PC-3 (cell line): ENCODE results near the gene TMEM17. TPM values are rescaled to one million over a fixed set of nuclear protein-coding genes. Genes with fewer than 3 reads are reported as not detected.

Experiments used
- ATAC-seq: fragments of 200-7000 bp; cut with Tn5 transposase; 2 replicates; pipeline ENCODE4 v1.9.1; 2020; ENCODE audit warnings: mild to moderate bottlenecking, moderate library complexity
- BruUV-seq: library from RNA; stranded (reverse); fragments of 400-500 nt; replicated peaks from 2 replicates; lab custom pipeline; 2021; lab: Mats Ljungman, UMichigan
- CTCF ChIA-PET: fragments of 300-600 bp; sonication (Branson Sonifier 250); formaldehyde crosslinking; loops from one replicate; lab custom pipeline; 2022; ENCODE audit warnings: antibody characterized with exemption; lab: Charles Lee
- POLR2A ChIA-PET: fragments of 300-600 bp; sonication (Branson Sonifier 250); formaldehyde crosslinking; loops from one replicate; lab custom pipeline; 2022; ENCODE audit warnings: antibody characterized with exemption; ENCODE audit not compliant: unreplicated experiment; lab: Charles Lee
- DNase-seq: peaks from one replicate; pipeline ENCODE4 v3.0.0-alpha.2; 2015
- H2AFZ ChIP-seq: fragments of 300-600 bp; sonication (generic); 2 replicates; pipeline ENCODE4 v1.6.0; 2016; ENCODE audit warnings: antibody characterized with exemption, low read length
- H3F3A ChIP-seq: fragments of 300-600 bp; sonication (generic); one replicate; pipeline ENCODE4 v1.6.0; 2017; ENCODE audit warnings: antibody characterized with exemption, low read length, control low read depth, mild to moderate bottlenecking; ENCODE audit not compliant: unreplicated experiment
- H3K27ac ChIP-seq: fragments of 300-600 bp; sonication (generic); 2 replicates; pipeline ENCODE4 v1.5.1; 2016; ENCODE audit warnings: mild to moderate bottlenecking, low read length
- H3K27me3 ChIP-seq: fragments of 300-600 bp; sonication (generic); 2 replicates; pipeline ENCODE4 v1.6.1; 2016; ENCODE audit warnings: low read length, mixed read lengths
- H3K36me3 ChIP-seq: fragments of 300-600 bp; sonication (generic); 2 replicates; pipeline ENCODE4 v1.6.1; 2016; ENCODE audit warnings: low read depth, mixed run types, low read length, mixed read lengths
- H3K4me1 ChIP-seq: fragments of 300-600 bp; sonication (generic); 2 replicates; pipeline ENCODE4 v1.5.1; 2016; ENCODE audit warnings: low read length; ENCODE audit not compliant: insufficient read depth
- H3K4me2 ChIP-seq: fragments of 300-600 bp; sonication (generic); 2 replicates; pipeline ENCODE4 v1.6.0; 2016; ENCODE audit warnings: low read length
- H3K4me3 ChIP-seq: fragments of 300-600 bp; sonication (generic); 2 replicates; pipeline ENCODE4 v1.5.1; 2016; ENCODE audit warnings: mild to moderate bottlenecking, low read length, mixed read lengths
- H3K79me2 ChIP-seq: fragments of 300-600 bp; sonication (generic); 2 replicates; pipeline ENCODE4 v1.6.1; 2017; ENCODE audit warnings: low read length, mixed read lengths
- H3K9ac ChIP-seq: fragments of 300-600 bp; sonication (generic); 2 replicates; pipeline ENCODE4 v1.6.0; 2016; ENCODE audit warnings: mild to moderate bottlenecking, low read length
- H3K9me2 ChIP-seq: fragments of 300-600 bp; sonication (generic); replicated peaks from 2 replicates; pipeline ENCODE4 v1.6.1; 2016; ENCODE audit warnings: mixed run types, low read length, mixed read lengths
- H3K9me3 ChIP-seq: fragments of 300-600 bp; sonication (generic); 2 replicates; pipeline ENCODE4 v1.6.1; 2016; ENCODE audit warnings: low read length, mixed read lengths
- H4K20me1 ChIP-seq: fragments of 300-600 bp; sonication (generic); 2 replicates; pipeline ENCODE4 v1.6.1; 2016; ENCODE audit warnings: low read length, mixed read lengths
- EZH2 ChIP-seq: fragments of 300-600 bp; sonication (generic); IDR thresholded peaks from one replicate; pipeline ENCODE4 v1.6.1; 2017; ENCODE audit warnings: antibody characterized with exemption, mild to moderate bottlenecking, low read length; ENCODE audit not compliant: unreplicated experiment
- EZH2phosphoT487 ChIP-seq: fragments of 300-600 bp; sonication (generic); IDR thresholded peaks from 2 replicates; pipeline ENCODE4 v1.6.1; 2018; ENCODE audit warnings: mild to moderate bottlenecking, antibody characterized with exemption, low read length, borderline replicate concordance
- intact Hi-C: fragments of 100-400 bp; cut with micrococcal nuclease; formaldehyde crosslinking; loops from 2 replicates; pipeline ENCODE4 v1.9.0; 2023
- total RNA-seq: library from RNA; depleted of rRNA; stranded (reverse); fragments of >200 nt; gene quantifications from 2 replicates; pipeline ENCODE4 v1.2.3, GENCODE V29; 2014
- TF ChIP-seq, protein P1 (sequence below): fragments of 300-600 bp; sonication (generic); conservative IDR thresholded peaks from 2 replicates; pipeline ENCODE4 v1.5.1; 2017; ENCODE audit warnings: antibody characterized with exemption, low read depth, mild to moderate bottlenecking, low read length

TMEM17 gene
- total RNA-seq, 1 experiment from 2014 or later, result 2.9 TPM

DNA sequence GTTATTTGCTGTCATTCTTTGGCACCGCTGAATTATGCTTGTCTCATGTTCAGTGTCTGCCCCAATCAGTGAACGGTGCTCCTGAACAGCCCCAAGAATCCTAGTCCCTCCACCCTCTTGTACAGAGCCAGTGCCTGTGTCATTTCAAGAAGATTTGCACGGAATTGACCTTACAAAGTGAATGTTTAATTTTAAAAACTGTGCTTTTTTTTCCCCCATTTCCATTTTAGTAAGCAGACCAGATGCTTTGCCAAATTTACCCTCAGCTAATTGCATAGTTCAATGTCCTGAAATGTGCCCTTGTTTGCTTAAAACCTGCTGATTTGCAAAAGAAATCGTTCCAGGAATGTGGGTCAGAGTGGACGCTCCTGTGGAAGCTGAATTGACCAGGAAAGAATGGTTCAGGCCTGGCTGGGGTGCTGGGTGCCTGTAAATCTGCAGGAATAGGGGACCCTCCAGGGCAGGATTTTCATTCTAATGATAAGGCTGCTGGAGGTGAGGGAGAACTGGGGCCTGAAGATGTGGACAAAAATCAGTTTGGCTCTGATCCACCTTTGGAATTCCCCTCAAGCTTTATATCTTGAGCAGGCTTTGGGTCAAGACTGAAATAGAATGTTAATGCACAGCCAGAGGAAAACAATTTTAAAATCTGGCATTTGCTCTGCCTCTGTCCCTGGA lies 20.1 kb downstream of the TMEM17 start:
- H3K9me2 ChIP-seq, result no peaks in the 10 kb centered on the region
- H3K79me2 ChIP-seq, result no peaks in the 10 kb centered on the region
- DNase-seq, result no peak
- TF ChIP-seq EZH2phosphoT487 (no peak), EZH2 (no peak)
- TF ChIP-seq, protein P1, sequence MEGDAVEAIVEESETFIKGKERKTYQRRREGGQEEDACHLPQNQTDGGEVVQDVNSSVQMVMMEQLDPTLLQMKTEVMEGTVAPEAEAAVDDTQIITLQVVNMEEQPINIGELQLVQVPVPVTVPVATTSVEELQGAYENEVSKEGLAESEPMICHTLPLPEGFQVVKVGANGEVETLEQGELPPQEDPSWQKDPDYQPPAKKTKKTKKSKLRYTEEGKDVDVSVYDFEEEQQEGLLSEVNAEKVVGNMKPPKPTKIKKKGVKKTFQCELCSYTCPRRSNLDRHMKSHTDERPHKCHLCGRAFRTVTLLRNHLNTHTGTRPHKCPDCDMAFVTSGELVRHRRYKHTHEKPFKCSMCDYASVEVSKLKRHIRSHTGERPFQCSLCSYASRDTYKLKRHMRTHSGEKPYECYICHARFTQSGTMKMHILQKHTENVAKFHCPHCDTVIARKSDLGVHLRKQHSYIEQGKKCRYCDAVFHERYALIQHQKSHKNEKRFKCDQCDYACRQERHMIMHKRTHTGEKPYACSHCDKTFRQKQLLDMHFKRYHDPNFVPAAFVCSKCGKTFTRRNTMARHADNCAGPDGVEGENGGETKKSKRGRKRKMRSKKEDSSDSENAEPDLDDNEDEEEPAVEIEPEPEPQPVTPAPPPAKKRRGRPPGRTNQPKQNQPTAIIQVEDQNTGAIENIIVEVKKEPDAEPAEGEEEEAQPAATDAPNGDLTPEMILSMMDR, result no peak
- no peak overlapping the region for H3K4me2 ChIP-seq
- no peak overlapping the region for H3K4me3 ChIP-seq
- no peaks in the 10 kb centered on the region for H3F3A ChIP-seq
- H2AFZ ChIP-seq, result no peak overlapping the region
- no TSS peak for BruUV-seq
- POLR2A ChIA-PET, result no interaction called here
- no peak overlapping the region for H3K9ac ChIP-seq
- CTCF ChIA-PET, result no interaction called here
- intact Hi-C loops, result no loop called here
- no peak overlapping the region for H3K27ac ChIP-seq
- no peaks in the 10 kb centered on the region for H3K36me3 ChIP-seq
- H4K20me1 ChIP-seq, result no peaks in the 10 kb centered on the region
- no peak for ATAC-seq
- no peaks in the 10 kb centered on the region for H3K27me3 ChIP-seq
- no peaks in the 10 kb centered on the region for H3K9me3 ChIP-seq
- peaks cover 10% of the 10 kb centered on the region for H3K4me1 ChIP-seq

DNA sequence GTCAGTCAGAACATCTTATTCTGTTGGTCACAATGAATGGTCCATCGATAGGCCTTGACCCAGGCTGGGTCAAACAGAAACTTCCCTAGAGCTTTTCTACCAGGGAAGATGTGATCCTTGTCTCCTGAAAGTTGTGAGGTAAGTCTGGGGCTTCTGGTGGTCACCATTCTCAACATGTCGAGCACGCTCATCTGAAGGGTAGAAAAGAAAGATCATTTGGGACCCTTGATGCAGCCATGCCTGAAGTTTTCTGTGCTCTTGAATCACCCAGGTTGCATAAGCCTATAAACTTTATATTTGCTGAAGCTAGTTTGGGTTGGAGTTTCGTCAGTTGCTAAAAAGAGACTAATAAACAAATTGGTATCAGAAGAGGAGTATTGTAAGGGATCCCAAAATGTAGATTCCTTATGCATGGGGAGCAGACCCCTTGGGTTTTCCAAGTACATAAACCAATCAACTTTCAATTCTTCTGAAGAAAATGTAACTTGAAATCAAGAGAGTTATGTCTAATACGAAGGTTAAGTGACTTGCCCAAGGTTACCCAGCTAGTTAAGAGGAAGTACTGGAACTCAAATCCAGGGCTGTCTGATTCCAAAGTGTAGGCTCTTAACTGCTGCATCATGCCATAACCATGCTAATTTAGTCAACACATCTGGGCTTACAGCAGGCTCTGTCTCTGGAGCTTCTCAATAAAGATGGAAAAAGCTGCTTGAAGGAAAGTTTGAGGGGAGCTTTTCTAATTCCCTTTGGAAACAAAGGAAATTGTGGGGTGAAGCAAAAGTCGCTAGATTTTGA lies 23.2 kb downstream of the TMEM17 start:
- H3K4me3 ChIP-seq, result no peak overlapping the region
- H3K9ac ChIP-seq, result no peak overlapping the region
- H2AFZ ChIP-seq, result no peak overlapping the region
- ChIA-PET POLR2A (no interaction called here), CTCF (no interaction called here)
- no peaks in the 10 kb centered on the region for H3K79me2 ChIP-seq
- no peaks in the 10 kb centered on the region for H3K36me3 ChIP-seq
- peaks cover 10% of the 10 kb centered on the region for H3K4me1 ChIP-seq
- DNase-seq (no peak), ATAC-seq (no peak)
- H3K27ac ChIP-seq, result no peak overlapping the region
- no peaks in the 10 kb centered on the region for H3K27me3 ChIP-seq
- TF ChIP-seq EZH2 (no peak), EZH2phosphoT487 (no peak)
- TF ChIP-seq, protein P1, result no peak
- H3K4me2 ChIP-seq, result no peak overlapping the region
- H3K9me2 ChIP-seq, result no peaks in the 10 kb centered on the region
- no peaks in the 10 kb centered on the region for H3K9me3 ChIP-seq
- BruUV-seq, result no TSS peak
- H3F3A ChIP-seq, result no peaks in the 10 kb centered on the region
- intact Hi-C loops, result no loop called here
- H4K20me1 ChIP-seq, result no peaks in the 10 kb centered on the region

DNA sequence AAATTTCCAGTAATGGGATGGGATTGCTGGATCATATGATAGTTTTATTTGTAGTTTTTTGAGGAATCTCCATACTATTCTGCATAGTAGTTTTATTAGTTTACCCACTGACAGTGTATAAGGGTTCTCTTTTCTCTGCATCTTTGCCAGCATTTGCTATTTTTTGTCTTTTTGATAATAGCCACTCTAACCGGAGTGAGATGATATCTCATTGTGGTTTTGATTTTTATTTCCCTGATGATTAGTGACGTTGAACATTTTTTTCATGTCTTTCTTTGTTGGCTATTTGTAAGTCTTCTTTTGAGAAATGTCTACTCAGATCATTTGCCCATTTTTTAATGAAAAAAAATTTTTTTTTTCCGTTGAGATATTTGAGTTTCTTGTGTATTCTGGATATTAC lies 26.1 kb downstream of the TMEM17 start:
- no peaks in the 10 kb centered on the region for H3K9me3 ChIP-seq
- TF ChIP-seq EZH2 (no peak), EZH2phosphoT487 (no peak)
- TF ChIP-seq, protein P1, result no peak
- CTCF ChIA-PET, result no interaction called here
- no TSS peak for BruUV-seq
- ATAC-seq (no peak), DNase-seq (no peak)
- H2AFZ ChIP-seq, result no peak overlapping the region
- intact Hi-C loops, result no loop called here
- H3K9me2 ChIP-seq, result no peaks in the 10 kb centered on the region
- H3K4me3 ChIP-seq, result no peak overlapping the region
- H3K4me2 ChIP-seq, result no peak overlapping the region
- no peaks in the 10 kb centered on the region for H3K27me3 ChIP-seq
- H3K4me1 ChIP-seq, result no peaks in the 10 kb centered on the region
- no peak overlapping the region for H3K27ac ChIP-seq
- no peaks in the 10 kb centered on the region for H3K36me3 ChIP-seq
- POLR2A ChIA-PET, result no interaction called here
- H3K9ac ChIP-seq, result no peak overlapping the region
- no peaks in the 10 kb centered on the region for H3F3A ChIP-seq
- H3K79me2 ChIP-seq, result no peaks in the 10 kb centered on the region
- no peaks in the 10 kb centered on the region for H4K20me1 ChIP-seq
